Activated CD4-positive, alpha-beta T cell treated with anti-CD3 and anti-CD28 coated beads for 4 hours (primary cell): ENCODE measurements around the gene PTDSS2.
"Not testable (repeated sequence)": the region's sequence is repeated elsewhere in the genome, so short reads cannot be mapped to it uniquely, and the experiment has no call there.

Source experiments
- DNase-seq, 2 donors: peaks; one replicate each; pipeline ENCODE4 v3.0.0-alpha.2; 2020

The PTDSS2 gene

GRCh38 chr11:414318-414857, 35.7 kb upstream of the PTDSS2 start:
- DNase-seq = no peak

- DNase-seq = no peak
These were observed 34.4 kb upstream of the PTDSS2 start for GRCh38 chr11:415640-416041.

GRCh38 chr11:416051-416756, 33.9 kb upstream of the PTDSS2 start:
- DNase-seq = no peak

GRCh38 chr11:416757-417621, 33.1 kb upstream of the PTDSS2 start:
- peak in 1 of 2 donors; percentile 36 for DNase-seq

DNA sequence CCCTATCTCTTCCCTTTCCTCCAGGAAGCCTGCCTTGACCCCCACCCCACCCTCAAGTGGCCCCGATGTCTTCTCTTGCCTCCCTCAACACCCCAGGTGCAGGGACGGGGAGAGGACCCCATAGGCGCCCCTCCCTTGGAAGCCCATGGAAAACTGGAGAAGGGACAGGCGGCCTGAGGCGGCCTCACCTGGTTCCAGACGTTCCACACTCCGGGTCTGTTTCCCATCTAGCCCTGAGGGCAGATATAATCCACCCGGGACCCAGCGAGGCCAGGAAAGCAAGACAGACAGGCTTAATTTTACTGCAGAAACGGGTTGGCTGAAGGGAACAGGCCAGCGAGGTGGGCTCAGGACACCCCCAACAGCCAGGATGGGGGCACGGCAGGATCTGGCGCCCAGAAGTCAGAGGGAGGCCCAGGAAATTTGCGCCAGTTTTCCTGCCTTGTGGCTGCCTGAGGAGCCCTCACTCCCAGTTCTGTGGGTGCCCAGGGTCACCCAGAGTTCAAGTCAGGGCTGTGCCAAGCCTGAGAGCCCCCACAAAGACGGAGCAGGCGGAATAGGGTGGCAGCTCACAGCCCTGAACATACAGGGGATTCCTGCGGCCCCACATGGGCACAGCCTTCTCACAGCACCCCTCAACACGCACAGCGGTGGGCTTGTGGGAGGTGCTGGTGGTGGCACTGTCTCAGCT, 32.3 kb upstream of the PTDSS2 start:
- DNase-seq = no peak

DNA sequence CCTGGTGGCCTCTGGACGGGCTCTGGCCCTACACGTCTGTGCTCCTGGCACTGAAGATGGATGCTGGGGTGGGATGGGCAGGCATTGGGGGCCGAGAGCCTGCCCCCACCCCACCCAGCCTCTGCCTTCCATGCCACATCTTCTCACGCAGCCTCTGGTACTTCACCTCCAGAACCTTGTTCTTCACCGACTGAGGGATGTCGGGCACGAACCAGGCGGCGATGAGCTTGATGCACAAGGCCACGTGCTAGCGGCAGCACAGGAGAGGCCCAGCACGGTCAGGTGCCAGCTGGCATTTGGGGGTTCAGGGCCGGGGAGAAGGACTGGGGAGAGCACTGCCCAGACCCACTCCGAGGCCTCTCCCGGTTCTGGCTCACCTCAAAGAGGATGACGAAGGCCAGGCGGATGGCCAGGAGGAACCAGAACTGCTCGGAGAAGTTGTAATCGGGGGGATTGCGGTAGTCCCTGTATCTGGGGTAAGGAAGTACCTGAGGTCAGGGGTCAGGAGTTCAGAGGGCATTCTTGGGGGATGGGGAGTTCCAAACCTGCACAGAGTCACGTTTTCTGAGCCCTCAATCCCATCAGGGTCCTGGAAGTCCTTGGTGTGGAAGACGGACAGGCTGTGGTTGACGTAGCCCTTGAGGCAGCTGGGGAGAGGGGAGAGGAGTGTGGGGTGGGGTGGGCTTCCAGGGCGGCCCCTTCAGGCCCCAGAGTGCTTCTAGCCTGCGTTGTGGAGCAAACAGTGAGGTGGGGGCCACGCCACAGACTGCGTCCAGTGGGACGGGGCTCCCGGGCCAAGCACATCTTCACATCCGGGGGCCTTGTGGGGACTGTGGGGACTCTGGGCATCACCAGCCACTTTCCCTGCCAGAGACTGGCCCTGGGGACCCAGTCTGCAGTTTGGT, 31.5 kb upstream of the PTDSS2 start:
- no peak for DNase-seq

DNA sequence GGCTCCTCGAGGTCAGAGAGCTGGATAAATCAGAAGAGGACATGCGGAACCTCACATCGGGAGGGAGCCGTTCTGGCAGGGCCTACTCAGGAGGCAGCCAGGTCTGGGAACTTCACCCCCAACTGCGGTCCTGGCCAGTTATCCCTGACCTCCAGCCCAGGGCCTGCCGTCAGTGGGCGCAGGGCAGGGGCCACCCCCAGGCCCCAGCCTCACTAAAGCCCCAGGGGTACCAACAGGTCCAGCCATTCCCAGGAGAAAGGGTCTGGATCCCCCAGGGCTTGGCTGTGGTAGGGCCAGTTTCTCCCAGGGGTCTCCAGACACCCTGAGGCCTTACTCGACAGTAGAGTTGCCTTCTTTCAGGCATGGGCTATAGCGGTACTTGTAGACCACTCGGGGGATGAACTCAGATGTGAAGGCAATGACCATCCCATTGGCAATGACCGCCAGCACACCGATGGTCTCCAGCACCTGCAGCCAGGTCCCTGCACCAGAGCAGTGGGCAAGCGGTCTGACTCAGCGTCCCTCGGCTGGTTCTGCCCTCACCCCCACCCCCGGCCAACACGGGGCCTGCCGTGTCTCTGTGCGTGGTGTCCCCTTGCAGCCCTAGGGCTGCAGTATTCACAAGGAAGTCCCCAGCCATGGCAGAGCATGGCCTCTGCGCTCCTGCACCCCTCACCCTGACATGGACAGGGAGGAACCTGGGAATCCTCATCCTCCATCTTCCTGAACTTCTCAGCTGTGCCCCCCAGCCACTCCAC, 30.7 kb upstream of the PTDSS2 start:
- DNase-seq = no peak

DNA sequence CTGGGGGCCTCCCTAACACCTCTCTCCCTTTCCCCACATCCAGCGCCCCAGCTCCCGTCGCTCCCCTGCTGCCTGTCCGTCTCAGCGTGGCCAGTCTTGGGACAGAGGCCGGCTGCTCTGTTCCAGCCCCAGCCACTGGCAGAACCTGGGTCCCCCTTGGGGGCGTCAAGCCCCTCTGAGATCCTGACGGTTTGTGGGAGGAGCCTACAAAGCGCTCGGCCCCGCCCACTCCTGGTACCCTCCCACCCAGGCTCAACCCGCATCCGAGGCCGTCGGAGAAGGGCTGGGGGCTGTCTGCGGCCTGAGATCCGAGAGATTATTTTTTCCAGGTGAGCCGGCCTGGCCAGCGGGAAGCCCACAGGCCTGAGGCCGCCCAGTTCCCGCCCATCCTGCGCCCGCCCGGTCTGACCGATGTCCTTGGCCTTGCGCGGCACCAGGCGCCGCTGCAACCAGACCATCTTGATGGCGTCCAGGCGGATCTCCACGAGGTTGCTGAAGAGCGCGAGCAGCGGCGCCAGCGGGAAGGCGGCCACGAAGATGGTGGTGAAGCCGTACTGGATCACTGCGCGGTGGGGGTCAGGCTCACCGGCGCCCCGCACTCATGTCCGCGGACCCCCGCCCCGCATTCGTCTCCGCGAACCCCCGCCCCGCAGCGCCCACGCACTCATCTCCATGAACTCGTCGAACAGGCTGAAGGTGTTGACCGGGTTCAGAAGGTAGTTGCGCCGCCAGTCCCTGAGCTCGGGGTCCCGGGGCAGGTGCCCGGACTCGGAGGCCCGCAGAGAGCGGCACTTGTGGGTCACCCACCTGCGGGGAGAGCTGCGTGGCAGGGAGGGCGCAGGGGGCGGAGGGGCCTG, 29.8 kb upstream of the PTDSS2 start:
- DNase-seq = no peak

- no peak for DNase-seq
These were observed 29.2 kb upstream of the PTDSS2 start for GRCh38 chr11:420911-421321.

DNA sequence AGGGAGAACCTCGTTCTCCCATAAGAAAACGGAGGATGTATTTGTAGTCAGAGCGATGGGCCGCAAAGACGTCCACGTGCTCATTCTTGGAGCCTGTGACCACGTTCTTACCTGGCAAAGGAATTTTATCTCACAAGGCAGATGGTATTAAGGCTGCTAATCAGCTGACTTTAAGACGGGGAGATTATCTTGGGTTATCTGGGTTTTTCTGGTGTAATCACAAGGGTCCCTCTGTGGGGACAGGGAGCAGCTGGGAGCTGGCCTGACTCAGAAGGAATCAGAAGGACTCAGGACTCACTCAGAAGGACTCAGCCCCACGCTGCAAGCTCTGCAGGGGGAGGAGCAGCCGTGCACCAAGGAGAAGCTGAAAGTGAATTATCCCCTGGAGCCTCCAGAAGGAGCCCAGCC, 27.8 kb upstream of the PTDSS2 start:
- no peak for DNase-seq

DNA sequence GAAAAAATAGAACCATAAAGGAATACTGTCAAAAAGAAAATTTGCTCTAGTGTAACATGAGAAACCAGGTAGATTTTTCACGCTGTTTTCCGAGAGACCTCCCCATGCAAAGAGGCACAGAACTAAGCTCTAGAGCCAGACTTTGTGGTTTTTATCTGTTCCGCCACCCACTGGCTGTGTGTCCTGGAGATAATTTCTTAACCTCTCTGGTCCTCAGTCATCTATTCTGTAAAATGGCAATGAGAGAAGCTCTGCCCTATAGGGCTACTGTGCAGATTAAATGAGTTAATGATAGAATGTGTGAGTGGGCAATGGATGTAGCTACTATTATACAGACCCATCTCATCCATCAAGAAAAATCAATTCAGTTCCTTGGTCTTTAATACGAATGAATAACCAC, 25.8 kb upstream of the PTDSS2 start:
- DNase-seq = no peak

GRCh38 chr11:424766-425165, 25.3 kb upstream of the PTDSS2 start:
- not testable (repeated sequence) for DNase-seq

GRCh38 chr11:425301-425700, 24.8 kb upstream of the PTDSS2 start:
- no peak for DNase-seq

DNA sequence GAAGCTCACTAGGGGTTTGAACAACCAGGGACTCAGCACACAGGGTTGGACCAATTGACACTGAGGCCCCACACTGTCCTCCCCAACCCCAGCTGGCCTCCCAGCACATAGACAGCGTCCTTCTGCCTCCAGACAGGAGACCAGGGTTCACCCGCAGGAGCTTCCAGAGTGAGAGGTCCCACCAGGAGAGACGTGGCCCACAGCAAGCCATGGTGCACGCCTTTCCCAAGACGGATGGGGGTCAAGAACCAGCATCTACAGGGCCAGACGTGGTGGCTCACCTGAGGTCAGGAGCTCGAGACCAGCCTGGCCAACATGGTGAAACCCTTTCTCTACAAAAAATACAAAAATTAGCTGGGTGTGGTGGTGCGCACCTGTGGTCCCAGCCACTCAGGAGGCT, 23.2 kb upstream of the PTDSS2 start:
- DNase-seq = no peak

GRCh38 chr11:428295-428694, 21.8 kb upstream of the PTDSS2 start:
- DNase-seq = no peak

DNA sequence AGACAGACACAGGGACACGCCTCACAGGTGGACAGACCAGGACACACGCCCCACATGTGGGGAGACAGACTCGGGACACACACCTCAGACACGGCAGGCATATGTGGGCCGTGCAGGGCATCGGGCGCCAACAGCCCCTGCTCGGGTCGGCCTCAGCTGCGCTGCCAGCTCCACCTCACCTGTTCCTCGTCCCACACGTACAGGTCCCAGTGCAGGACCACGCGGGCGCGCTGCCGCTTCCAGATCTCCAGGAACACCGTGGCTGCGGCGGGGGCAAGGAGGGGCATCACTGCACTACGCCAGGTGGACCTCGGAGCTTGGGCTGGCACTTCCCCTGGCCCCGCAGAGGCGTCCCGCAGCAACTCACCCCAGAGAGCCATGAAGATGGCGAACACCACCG, 20.7 kb upstream of the PTDSS2 start:
- DNase-seq = no peak

GRCh38 chr11:429931-430456, 20.1 kb upstream of the PTDSS2 start:
- no peak for DNase-seq

DNA sequence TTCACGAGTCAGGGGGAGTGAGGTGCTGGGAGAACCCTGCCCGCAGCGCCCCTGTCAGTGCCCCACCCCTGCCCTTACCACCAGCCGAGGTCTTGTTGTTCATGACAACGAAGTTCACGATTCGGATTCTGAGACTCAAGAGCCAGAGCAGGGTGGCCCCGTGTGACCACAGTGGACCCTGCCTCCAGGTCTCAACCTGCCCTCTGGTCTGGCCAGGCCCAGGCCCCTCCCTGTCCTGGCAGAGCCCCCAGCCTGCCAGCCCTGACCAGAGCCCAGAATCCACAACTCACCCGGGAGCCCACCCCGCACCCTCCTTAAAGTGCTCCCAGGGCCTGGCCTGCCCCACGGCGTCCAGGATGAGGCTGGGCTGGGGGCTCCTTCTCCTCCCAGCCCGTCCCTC, 18.2 kb upstream of the PTDSS2 start:
- DNase-seq = no peak

DNA sequence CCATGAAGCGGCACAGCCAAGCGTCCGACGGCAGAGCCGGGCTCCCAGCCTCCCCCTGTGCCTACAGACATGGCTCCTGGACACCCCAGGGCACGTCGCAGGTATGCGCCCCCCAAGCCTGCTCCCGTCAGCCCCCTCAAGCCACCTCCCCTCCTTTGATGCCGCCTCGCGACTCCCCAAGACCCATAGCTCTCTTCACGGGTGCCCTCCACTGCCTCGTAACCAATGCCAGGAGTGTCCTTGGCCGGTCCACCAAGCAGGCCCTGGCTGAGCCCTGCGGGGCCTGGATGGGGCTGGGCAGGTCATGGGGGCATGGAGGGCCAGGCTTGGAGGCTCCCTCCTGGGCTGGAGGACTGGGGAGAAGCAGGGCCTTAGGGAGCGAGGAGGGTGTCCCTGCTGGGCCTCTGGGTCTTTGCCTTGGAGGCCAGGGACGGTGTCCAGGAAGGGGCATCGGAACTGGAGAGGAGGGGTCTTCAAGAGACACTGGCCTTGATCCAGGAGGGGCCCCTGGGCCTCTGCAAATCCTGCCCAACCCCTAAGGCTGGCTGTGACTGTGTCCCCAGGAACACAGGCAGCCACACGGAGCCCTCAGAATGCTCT, 17.5 kb upstream of the PTDSS2 start:
- DNase-seq = no peak

GRCh38 chr11:433111-433510, 17.0 kb upstream of the PTDSS2 start:
- DNase-seq = no peak
